SK-N-MC (cell line): ENCODE measurements around the gene CNTN2.

Experiments
- DNase-seq: peaks from one replicate; pipeline ENCODE4 v3.0.0-alpha.2; 2011; ENCODE audit warnings: low read depth, low spot score
- H3K27ac ChIP-seq: fragments of 200-600 bp; sonication (generic); 2 replicates; pipeline ENCODE4 v1.5.1; 2016; ENCODE audit warnings: mixed run types
- H3K36me3 ChIP-seq: fragments of 200-600 bp; sonication (generic); 2 replicates; pipeline ENCODE4 v1.6.1; 2017; ENCODE audit warnings: antibody characterized with exemption, low read length, mixed read lengths; ENCODE audit not compliant: insufficient read depth
- H3K4me3 ChIP-seq: fragments of 200-600 bp; sonication (generic); 2 replicates; pipeline ENCODE4 v1.5.1; 2016
- H3K9ac ChIP-seq: fragments of 200-600 bp; sonication (generic); 2 replicates; pipeline ENCODE4 v1.8.0; 2017; ENCODE audit warnings: mixed run types, mixed read lengths; ENCODE audit not compliant: insufficient read length
- H3K9me3 ChIP-seq: fragments of 200-600 bp; sonication (generic); 2 replicates; pipeline ENCODE4 v1.6.1; 2017; ENCODE audit warnings: low read depth, mild to moderate bottlenecking, antibody characterized with exemption, low read length, moderate library complexity, mixed read lengths
- EZH2 ChIP-seq: fragments of 200-600 bp; sonication (generic); IDR thresholded peaks from one replicate; pipeline ENCODE4 v1.6.1; 2017; ENCODE audit warnings: antibody characterized with exemption
- FOXP2 ChIP-seq: optimal IDR thresholded peaks from 2 replicates; pipeline ENCODE3; 2011; ENCODE audit warnings: mild to moderate bottlenecking, moderate library complexity; ENCODE audit not compliant: insufficient read depth; ENCODE audit errors: extremely low read length, control extremely low read depth
- POLR2AphosphoS5 ChIP-seq: IDR thresholded peaks from 2 replicates; pipeline ENCODE4 v1.6.1; 2012; ENCODE audit warnings: mild to moderate bottlenecking, low read depth, low read length, borderline replicate concordance

CNTN2 gene

DNA sequence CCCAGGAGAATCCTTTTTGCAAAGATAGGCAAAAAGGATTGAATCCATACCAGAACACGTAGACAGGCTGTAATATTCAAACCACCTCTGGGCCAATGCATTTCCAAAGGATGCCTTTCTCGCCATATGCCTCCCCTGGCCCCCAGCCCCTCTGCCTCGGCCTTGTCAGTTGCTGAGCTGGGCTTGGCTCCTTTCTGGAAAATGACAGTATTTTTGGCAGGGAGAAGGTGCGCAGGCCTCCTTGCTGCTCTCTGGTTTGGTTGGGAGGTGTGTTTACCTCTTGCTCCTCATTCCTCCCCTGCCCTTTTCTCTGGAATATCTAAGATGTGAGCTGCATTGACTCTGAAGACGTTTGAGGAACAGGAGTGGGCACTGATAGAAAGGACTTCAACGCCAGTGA lies 26.0 kb upstream of the CNTN2 start:
- no peak for DNase-seq
- Histone ChIP-seq H3K27ac (no peak overlapping the region), H3K36me3 (no peaks in the 10 kb centered on the region), H3K9ac (no peak overlapping the region), H3K4me3 (no peak overlapping the region), H3K9me3 (no peaks in the 10 kb centered on the region)
- TF ChIP-seq FOXP2: no peak
- TF ChIP-seq POLR2AphosphoS5: no peak
- TF ChIP-seq EZH2: no peak

- Histone ChIP-seq H3K4me3 (no peak overlapping the region), H3K36me3 (no peaks in the 10 kb centered on the region), H3K27ac (no peak overlapping the region), H3K9me3 (no peaks in the 10 kb centered on the region), H3K9ac (no peak overlapping the region)
- TF ChIP-seq POLR2AphosphoS5 (no peak), EZH2 (no peak), FOXP2 (no peak)
- DNase-seq: no peak
Observed at GRCh38 chr1:205017766-205018165, 25.2 kb upstream of the CNTN2 start.

DNA sequence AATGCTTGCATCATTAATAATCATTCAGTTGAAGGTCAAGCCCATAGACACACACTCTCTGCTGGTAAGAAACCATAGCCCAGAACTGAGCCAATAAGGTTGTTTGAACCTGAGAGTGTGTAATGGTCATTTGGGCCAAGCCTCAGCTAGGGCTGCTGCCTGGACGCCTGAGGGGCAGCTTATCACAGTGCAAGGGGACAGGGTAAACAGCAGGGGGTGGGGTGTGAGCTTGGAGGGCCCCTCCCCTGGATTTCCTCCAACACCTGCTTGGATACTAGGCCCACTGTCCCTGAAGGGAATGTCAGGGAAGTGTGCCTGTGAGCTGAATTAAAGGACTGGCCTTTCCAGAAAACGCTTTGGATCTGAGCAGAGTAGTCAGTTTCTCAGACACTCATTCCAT lies 24.6 kb upstream of the CNTN2 start:
- Histone ChIP-seq H3K36me3 (no peaks in the 10 kb centered on the region), H3K9ac (no peak overlapping the region), H3K9me3 (no peaks in the 10 kb centered on the region), H3K27ac (no peak overlapping the region), H3K4me3 (no peak overlapping the region)
- no peak for DNase-seq
- TF ChIP-seq EZH2 (no peak), POLR2AphosphoS5 (no peak), FOXP2 (no peak)

- no peak for DNase-seq
- TF ChIP-seq EZH2 (no peak), POLR2AphosphoS5 (no peak), FOXP2 (no peak)
- Histone ChIP-seq H3K9ac (no peak overlapping the region), H3K36me3 (no peaks in the 10 kb centered on the region), H3K9me3 (no peaks in the 10 kb centered on the region), H3K4me3 (no peak overlapping the region), H3K27ac (no peak overlapping the region)
Observed at GRCh38 chr1:205020466-205020865, 22.5 kb upstream of the CNTN2 start.

- DNase-seq: no peak
- Histone ChIP-seq H3K27ac (no peak overlapping the region), H3K36me3 (no peaks in the 10 kb centered on the region), H3K9ac (no peak overlapping the region), H3K9me3 (no peaks in the 10 kb centered on the region), H3K4me3 (no peak overlapping the region)
- TF ChIP-seq FOXP2: no peak
- TF ChIP-seq EZH2: no peak
- no peak for TF ChIP-seq POLR2AphosphoS5
Observed at GRCh38 chr1:205024679-205025078, 18.3 kb upstream of the CNTN2 start.

DNA sequence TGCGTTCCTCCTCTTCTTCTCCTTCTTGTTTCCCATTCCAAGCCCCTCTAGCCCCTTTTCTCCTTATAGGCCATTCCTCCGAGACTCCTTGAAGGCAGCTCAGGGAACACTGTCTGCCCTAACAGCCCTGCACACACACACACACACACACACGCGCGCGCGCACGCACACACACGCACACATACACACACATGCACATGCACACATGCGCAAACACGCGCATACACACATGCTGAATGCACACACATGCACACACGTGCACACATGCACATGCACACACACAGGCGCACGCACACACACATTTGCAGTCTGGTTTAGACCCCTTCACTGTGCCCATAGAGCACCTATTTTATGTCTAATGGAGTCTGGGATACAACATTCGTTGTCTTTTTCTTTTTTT lies 17.8 kb upstream of the CNTN2 start:
- Histone ChIP-seq H3K9me3 (no peaks in the 10 kb centered on the region), H3K9ac (no peak overlapping the region), H3K27ac (no peak overlapping the region), H3K4me3 (no peak overlapping the region), H3K36me3 (no peaks in the 10 kb centered on the region)
- no peak for DNase-seq
- TF ChIP-seq POLR2AphosphoS5 (no peak), FOXP2 (no peak), EZH2 (no peak)

GRCh38 chr1:205026181-205026580 lies 16.8 kb upstream of the CNTN2 start:
- TF ChIP-seq POLR2AphosphoS5 (no peak), FOXP2 (no peak), EZH2 (no peak)
- no peak overlapping the region for H3K9ac ChIP-seq
- H3K9me3 ChIP-seq: no peaks in the 10 kb centered on the region
- no peak overlapping the region for H3K4me3 ChIP-seq
- no peak overlapping the region for H3K27ac ChIP-seq
- no peaks in the 10 kb centered on the region for H3K36me3 ChIP-seq
- no peak for DNase-seq

- H3K27ac ChIP-seq: no peak overlapping the region
- no peak overlapping the region for H3K4me3 ChIP-seq
- H3K9me3 ChIP-seq: no peaks in the 10 kb centered on the region
- no peaks in the 10 kb centered on the region for H3K36me3 ChIP-seq
- no peak for DNase-seq
- no peak for TF ChIP-seq POLR2AphosphoS5
- H3K9ac ChIP-seq: no peak overlapping the region
Observed at GRCh38 chr1:205028390-205028789, 14.6 kb upstream of the CNTN2 start.

DNA sequence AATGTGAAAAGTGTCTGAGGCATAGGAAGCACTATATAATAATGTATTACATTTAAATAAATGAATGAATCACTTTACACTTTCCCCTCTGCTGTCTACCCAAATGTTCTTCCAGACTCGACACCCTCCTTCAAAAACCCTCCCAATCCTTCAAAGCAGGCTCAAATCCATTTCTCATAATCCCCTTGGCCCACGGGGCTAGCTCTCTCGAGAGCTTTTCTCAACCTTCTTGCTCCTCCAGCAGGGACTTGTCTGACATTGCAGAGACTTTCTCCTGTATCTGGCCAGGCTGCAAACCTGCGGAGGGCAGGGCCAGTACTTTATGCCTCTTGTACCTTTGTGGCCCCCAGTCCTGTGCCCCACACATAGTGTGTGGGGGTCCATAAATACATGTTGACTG lies 14.1 kb upstream of the CNTN2 start:
- Histone ChIP-seq H3K4me3 (no peak overlapping the region), H3K27ac (no peak overlapping the region), H3K9me3 (no peaks in the 10 kb centered on the region), H3K36me3 (no peaks in the 10 kb centered on the region), H3K9ac (no peak overlapping the region)
- TF ChIP-seq EZH2 (no peak), FOXP2 (no peak), POLR2AphosphoS5 (no peak)
- no peak for DNase-seq

GRCh38 chr1:205030241-205030640 lies 12.8 kb upstream of the CNTN2 start:
- DNase-seq: no peak
- Histone ChIP-seq H3K9ac (no peak overlapping the region), H3K36me3 (no peaks in the 10 kb centered on the region), H3K4me3 (no peak overlapping the region), H3K27ac (no peak overlapping the region), H3K9me3 (no peaks in the 10 kb centered on the region)
- TF ChIP-seq POLR2AphosphoS5: no peak
- TF ChIP-seq EZH2: no peak
- TF ChIP-seq FOXP2: no peak
